ENCODE measurements around the gene GRAP. TPM values are rescaled to one million over a fixed set of nuclear protein-coding genes. Genes with fewer than 3 reads are reported as not detected.

Gene GRAP
- total RNA-seq, 4 donors from 2014 or later = 2.4 to 8.1 (median 4.8) TPM

- no peak for TF ChIP-seq CTCF (IDR thresholded peaks at IDR 0.05; ENCODE audit: low read depth)
Observed at GRCh38 chr17:19020016-19020415, 26.7 kb downstream of the GRAP start.

- TF ChIP-seq CTCF (IDR thresholded peaks at IDR 0.05; ENCODE audit: low read depth) = no peak
Observed at GRCh38 chr17:19019041-19019941, 27.5 kb downstream of the GRAP start.

- no peak for TF ChIP-seq CTCF (IDR thresholded peaks at IDR 0.05; ENCODE audit: low read depth)
Observed at GRCh38 chr17:19018600-19018950, 28.2 kb downstream of the GRAP start.

- TF ChIP-seq CTCF (IDR thresholded peaks at IDR 0.05; ENCODE audit: low read depth) = no peak
Observed at GRCh38 chr17:19017804-19018599, 28.8 kb downstream of the GRAP start.

GRCh38 chr17:19017401-19017800, 29.4 kb downstream of the GRAP start:
- no peak for TF ChIP-seq CTCF (IDR thresholded peaks at IDR 0.05; ENCODE audit: low read depth)

GRCh38 chr17:19016881-19017280, 29.9 kb downstream of the GRAP start:
- no peak for TF ChIP-seq CTCF (IDR thresholded peaks at IDR 0.05; ENCODE audit: low read depth)

- no peak for TF ChIP-seq CTCF (IDR thresholded peaks at IDR 0.05; ENCODE audit: low read depth)
Observed at GRCh38 chr17:19016297-19016696, 30.5 kb downstream of the GRAP start.
